Endothelial cell of umbilical vein (primary cell): ENCODE measurements around the gene TRIM46. TPM values are rescaled to one million over a fixed set of nuclear protein-coding genes. Genes with fewer than 3 reads are reported as not detected.

ENCODE experiments used
- BruUV-seq: library from RNA; stranded (reverse); fragments of 400-500 nt; replicated peaks from 2 replicates; lab custom pipeline; 2021; lab: Mats Ljungman, UMichigan
- CTCF ChIA-PET: fragments of 300-600, 350-600 bp; sonication (Branson Sonifier 250); formaldehyde crosslinking; loops from one replicate; lab custom pipeline; 2021; ENCODE audit warnings: antibody characterized with exemption, inconsistent platforms; lab: Charles Lee
- POLR2A ChIA-PET: fragments of 300-600, 350-600 bp; sonication (Branson Sonifier 250); formaldehyde crosslinking; loops from one replicate; lab custom pipeline; 2021; ENCODE audit warnings: antibody characterized with exemption, inconsistent platforms; lab: Charles Lee
- DNase-seq: peaks from one replicate; pipeline ENCODE4 v3.0.0-alpha.2; 2011; ENCODE audit warnings: low read depth, low spot score
- FAIRE-seq: peaks from 2 replicates; lab custom pipeline; 2011; peaks lifted over from hg19 to GRCh38; lab: Jason Lieb, UNC
- H2AFZ ChIP-seq: 2 replicates; pipeline ENCODE4 v1.6.0; 2012; ENCODE audit warnings: low read depth, low read length, control low read depth, inconsistent platforms
- H3K27ac ChIP-seq: 2 replicates; pipeline ENCODE4 v1.5.1; 2011; ENCODE audit warnings: low read depth, mild to moderate bottlenecking, control low read depth, low read length, moderate library complexity; ENCODE audit not compliant: insufficient read depth
- H3K27me3 ChIP-seq, 2 experiments: 2 replicates each; pipeline versions ENCODE4 v1.6.0 to v1.6.1; 2011; ENCODE audit warnings: low read length in 2 of 2, mixed read lengths in 1 of 2; ENCODE audit not compliant: control insufficient read depth in 2 of 2, insufficient read depth in 2 of 2
- H3K36me3 ChIP-seq, 2 experiments: 2 replicates in 1 of 2; 3 replicates in 1 of 2; pipeline ENCODE4 v1.5.1; 2011; ENCODE audit warnings: low read length in 2 of 2, mild to moderate bottlenecking in 1 of 2, moderate library complexity in 1 of 2; ENCODE audit not compliant: control insufficient read depth in 2 of 2, insufficient read depth in 2 of 2; ENCODE audit errors: extremely low read depth in 1 of 2
- H3K4me1 ChIP-seq: 3 replicates; pipeline ENCODE4 v1.5.1; 2011; ENCODE audit warnings: mild to moderate bottlenecking, low read length; ENCODE audit not compliant: control insufficient read depth, insufficient read depth; ENCODE audit errors: extremely low read depth
- H3K4me2 ChIP-seq: 2 replicates; pipeline ENCODE4 v1.6.1; 2011; ENCODE audit warnings: low read length, control low read depth, mixed read lengths; ENCODE audit not compliant: insufficient read depth
- H3K4me3 ChIP-seq, 3 experiments: fragments of 200-600 bp in 1 of 3; sonication (generic), shearing (Covaris generic) in 1 of 3; replicated peaks in 1 of 3; 2 replicates each; pipeline ENCODE4 v1.5.1; 2011 to 2016; ENCODE audit warnings: control low read depth in 3 of 3, low read length in 3 of 3, mild to moderate bottlenecking in 2 of 3, inconsistent platforms in 1 of 3, low read depth in 1 of 3, moderate library complexity in 1 of 3; ENCODE audit not compliant: insufficient read depth in 1 of 3
- H3K79me2 ChIP-seq: 2 replicates; pipeline ENCODE4 v1.6.0; 2012; ENCODE audit warnings: low read length, inconsistent platforms; ENCODE audit not compliant: control insufficient read depth, insufficient read depth
- H3K9ac ChIP-seq: replicated peaks from 2 replicates; pipeline ENCODE3; 2011; ENCODE audit warnings: low read length, control low read depth; ENCODE audit not compliant: insufficient read depth; ENCODE audit errors: extremely low read depth
- H3K9me1 ChIP-seq: replicated peaks from 3 replicates; pipeline ENCODE4 v1.6.0; 2011; ENCODE audit warnings: mild to moderate bottlenecking, low read length; ENCODE audit not compliant: control insufficient read depth, insufficient read depth; ENCODE audit errors: extremely low read depth
- H3K9me3 ChIP-seq: replicated peaks from 2 replicates; pipeline ENCODE4 v1.5.1; 2012; ENCODE audit warnings: low read length, inconsistent platforms; ENCODE audit not compliant: control insufficient read depth, insufficient read depth
- H4K20me1 ChIP-seq: replicated peaks from 2 replicates; pipeline ENCODE3; 2011; ENCODE audit warnings: mild to moderate bottlenecking, low read length; ENCODE audit not compliant: control insufficient read depth, insufficient read depth; ENCODE audit errors: extremely low read depth
- CTCF ChIP-seq, 2 donors: IDR thresholded peaks; 1 replicate in 1 of 2; 2 replicates in 1 of 2; pipeline ENCODE4 v1.5.1; 2011; ENCODE audit warnings: low read length in 2 of 2, mild to moderate bottlenecking in 2 of 2, moderate library complexity in 2 of 2, control low read depth in 1 of 2, inconsistent platforms in 1 of 2, low read depth in 1 of 2; ENCODE audit not compliant: insufficient read depth in 1 of 2; ENCODE audit errors: extremely low read depth in 1 of 2
- EZH2 ChIP-seq: IDR thresholded peaks from 2 replicates; pipeline ENCODE4 v1.6.1; 2012; ENCODE audit warnings: borderline replicate concordance, low read depth, mild to moderate bottlenecking, moderate library complexity, low read length, inconsistent platforms; ENCODE audit not compliant: severe bottlenecking
- FOS ChIP-seq: IDR thresholded peaks from 2 replicates; pipeline ENCODE4 v1.6.1; 2011; ENCODE audit warnings: mild to moderate bottlenecking, low read length, moderate library complexity, borderline replicate concordance; ENCODE audit not compliant: insufficient read depth
- GATA2 ChIP-seq: IDR thresholded peaks from 2 replicates; pipeline ENCODE4 v1.7.0; 2011; ENCODE audit warnings: low read depth, mild to moderate bottlenecking, moderate library complexity, mixed read lengths, low read length; ENCODE audit not compliant: insufficient read length, insufficient read depth
- JUN ChIP-seq: IDR thresholded peaks from 2 replicates; pipeline ENCODE4 v1.6.1; 2011; ENCODE audit warnings: borderline replicate concordance, low read depth; ENCODE audit not compliant: insufficient read length, insufficient read depth
- MAX ChIP-seq: IDR thresholded peaks from 2 replicates; pipeline ENCODE4 v1.6.1; 2011; ENCODE audit not compliant: insufficient read depth, insufficient read length
- MYC ChIP-seq: IDR thresholded peaks from one replicate; pipeline ENCODE4 v1.6.1; 2011; ENCODE audit warnings: mild to moderate bottlenecking, low read depth, low read length
- POLR2A ChIP-seq: IDR thresholded peaks from 2 replicates; pipeline ENCODE4 v1.6.1; 2012; ENCODE audit warnings: low read depth, mild to moderate bottlenecking, control low read depth, low read length
- POLR2AphosphoS5 ChIP-seq: IDR thresholded peaks from 2 replicates; pipeline ENCODE4 v1.6.1; 2012; ENCODE audit warnings: low read depth, mild to moderate bottlenecking, control low read depth, low read length, moderate library complexity; ENCODE audit not compliant: insufficient read depth
- dilution Hi-C: fragments of 300-500 bp; cut with MboI; formaldehyde crosslinking; loops from one replicate; pipeline ENCODE4 v1.15.0; 2019; ENCODE audit warnings: low sequenced_read_pairs; ENCODE audit not compliant: extremely low pct_ligation_motif_present
- intact Hi-C: fragments of 100-400 bp; cut with micrococcal nuclease; formaldehyde crosslinking; loops from one replicate; pipeline ENCODE4 v1.10.0; 2022
- polyA plus RNA-seq, 4 experiments: library from polyadenylated mRNA; depleted of rRNA in 3 of 4; stranded (reverse) in 3 of 4; unstranded in 1 of 4; fragments of >200 nt; gene quantifications; 2 replicates each; pipeline versions ENCODE4 v1.2.1 to v1.2.3, GENCODE V29; 2011 to 2012; ENCODE audit warnings: missing spikeins in 1 of 4
- total RNA-seq: library from RNA; stranded (reverse); gene quantifications from 2 replicates; pipeline ENCODE4 v1.2.3, GENCODE V29; 2021

TRIM46 gene
- total and polyA plus RNA-seq, 2 donors (not counting 3 experiments of a cell fraction or from before 2014, with no cell fraction given), result 9.5 to 10.0 TPM

GRCh38 chr1:155126556-155127104 is 47.0 kb upstream of the TRIM46 start:
- H3K9me3 ChIP-seq, result no peaks in the 10 kb centered on the region
- H3K79me2 ChIP-seq, result peaks cover 26% of the 10 kb centered on the region
- no TSS peak for BruUV-seq
- intact Hi-C loops, result loop anchor here (1.0 to 5.0 kb wide), 4 partner anchors 9 to 154 kb away; partner anchors contain the start of genes CKS1B, DPM3, SHC1 and SLC50A1
- POLR2A ChIA-PET, result no interaction called here
- no peaks in the 10 kb centered on the region for H4K20me1 ChIP-seq
- peak; percentile 29 for DNase-seq
- no peak overlapping the region for H2AFZ ChIP-seq
- no peaks in the 10 kb centered on the region for H3K27me3 ChIP-seq
- H3K4me2 ChIP-seq, result peak overlapping the region; percentile 19
- H3K4me1 ChIP-seq, result peaks cover 57% of the 10 kb centered on the region
- peak overlapping the region; percentile 46 for H3K27ac ChIP-seq
- peak overlapping the region in 2 of 3 experiments; percentile 35 to 95 for H3K4me3 ChIP-seq
- dilution Hi-C loops, result no loop called here
- H3K36me3 ChIP-seq, result peaks cover 7 to 11% of the 10 kb centered on the region in 2 experiments
- no peaks in the 10 kb centered on the region for H3K9me1 ChIP-seq
- CTCF ChIA-PET, result interaction anchor here (0.7 to 15.5 kb wide), 5 partner anchors 19 to 46 kb away, joined by 3 to 204 read pairs (median 5); partner anchors contain the start of gene KRTCAP2
- peak overlapping the region; percentile 26 for H3K9ac ChIP-seq
- no peak for TF ChIP-seq EZH2
- no peak for TF ChIP-seq POLR2AphosphoS5
- no peak for TF ChIP-seq FOS
- no peak for TF ChIP-seq MAX
- TF ChIP-seq POLR2A, result no peak
- no peak for TF ChIP-seq CTCF (IDR thresholded peaks at IDR 0.05; ENCODE audit: extremely low read depth in 1 of 2, insufficient read depth in 1 of 2, low read depth in 1 of 2, low read length in 2 of 2)
- no peak for TF ChIP-seq JUN
- no peak for TF ChIP-seq GATA2
- no peak for TF ChIP-seq MYC
- no peak for FAIRE-seq
